Cardiac fibroblast (primary cell): Measurements from ENCODE around the gene CH25H.
A peak's percentile ranks its signal among the peaks of the same experiment; 100 is the strongest.

ENCODE experiments used
- DNase-seq, 2 donors: peaks; one replicate each; pipeline versions ENCODE4 v3.0.0 to v3.0.0-alpha.2; 2010; ENCODE audit warnings: low read depth in 2 of 2
- H3K4me3 ChIP-seq, 2 donors: replicated peaks in 1 of 2; 1 replicate in 1 of 2; 2 replicates in 1 of 2; pipeline ENCODE4 v1.5.1; 2011; ENCODE audit warnings: low read depth in 2 of 2, low read length in 2 of 2, mild to moderate bottlenecking in 2 of 2, moderate library complexity in 1 of 2
- CTCF ChIP-seq: IDR thresholded peaks from one replicate; pipeline ENCODE4 v1.5.1; 2011; ENCODE audit warnings: low read depth, mild to moderate bottlenecking, low read length, inconsistent platforms

The CH25H gene

GRCh38 chr10:89159761-89160160, 47.4 kb downstream of the CH25H start:
- TF ChIP-seq CTCF: no peak
- DNase-seq: peak in 1 of 2 donors; percentile 42
- H3K4me3 ChIP-seq: no peak overlapping the region

- TF ChIP-seq CTCF: no peak
- no peak overlapping the region for H3K4me3 ChIP-seq
- no peak for DNase-seq
Observed at GRCh38 chr10:89159316-89159715, 47.8 kb downstream of the CH25H start.

GRCh38 chr10:89158446-89158845, 48.7 kb downstream of the CH25H start:
- no peak for TF ChIP-seq CTCF
- DNase-seq: peak in 1 of 2 donors; percentile 28
- no peak overlapping the region for H3K4me3 ChIP-seq

GRCh38 chr10:89156161-89156835, 50.8 kb downstream of the CH25H start:
- DNase-seq: no peak
- no peak for TF ChIP-seq CTCF

More at GRCh38 chr10:89156161-89156835, 50.8 kb downstream of the CH25H start:
- no peak overlapping the region for H3K4me3 ChIP-seq
